ENCODE data around the gene DAPP1.

DNA sequence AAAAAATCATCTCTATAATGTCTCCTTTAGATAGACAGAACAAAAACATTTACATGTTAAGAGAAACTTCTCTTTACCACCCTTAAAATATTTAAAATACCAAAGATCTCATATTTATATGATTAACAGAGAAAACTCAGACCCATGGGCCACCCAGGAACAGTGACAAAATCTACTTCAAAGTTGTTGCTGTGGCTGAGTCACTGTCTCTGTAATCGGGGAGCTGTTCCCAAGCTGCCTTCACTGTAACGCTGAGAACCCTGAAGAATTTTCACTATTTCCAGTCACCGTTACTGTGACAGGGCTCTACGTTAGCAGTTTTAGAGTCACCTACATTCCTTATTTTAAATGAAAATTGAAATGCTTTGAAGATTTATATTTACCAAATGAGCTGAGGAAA is 9.0 kb upstream of the DAPP1 start:
- TF ChIP-seq, protein P1, sequence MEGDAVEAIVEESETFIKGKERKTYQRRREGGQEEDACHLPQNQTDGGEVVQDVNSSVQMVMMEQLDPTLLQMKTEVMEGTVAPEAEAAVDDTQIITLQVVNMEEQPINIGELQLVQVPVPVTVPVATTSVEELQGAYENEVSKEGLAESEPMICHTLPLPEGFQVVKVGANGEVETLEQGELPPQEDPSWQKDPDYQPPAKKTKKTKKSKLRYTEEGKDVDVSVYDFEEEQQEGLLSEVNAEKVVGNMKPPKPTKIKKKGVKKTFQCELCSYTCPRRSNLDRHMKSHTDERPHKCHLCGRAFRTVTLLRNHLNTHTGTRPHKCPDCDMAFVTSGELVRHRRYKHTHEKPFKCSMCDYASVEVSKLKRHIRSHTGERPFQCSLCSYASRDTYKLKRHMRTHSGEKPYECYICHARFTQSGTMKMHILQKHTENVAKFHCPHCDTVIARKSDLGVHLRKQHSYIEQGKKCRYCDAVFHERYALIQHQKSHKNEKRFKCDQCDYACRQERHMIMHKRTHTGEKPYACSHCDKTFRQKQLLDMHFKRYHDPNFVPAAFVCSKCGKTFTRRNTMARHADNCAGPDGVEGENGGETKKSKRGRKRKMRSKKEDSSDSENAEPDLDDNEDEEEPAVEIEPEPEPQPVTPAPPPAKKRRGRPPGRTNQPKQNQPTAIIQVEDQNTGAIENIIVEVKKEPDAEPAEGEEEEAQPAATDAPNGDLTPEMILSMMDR (IDR thresholded peaks at IDR 0.05), result no peak
- no peak for TF ChIP-seq POLR2A (IDR thresholded peaks at IDR 0.05)

All from right lobe of liver (tissue), 4 donors.